HepG2 (cell line): Measurements from ENCODE around the gene C20orf204. TPM values are rescaled to one million over a fixed set of nuclear protein-coding genes. Genes with fewer than 3 reads are reported as not detected.

ENCODE experiments used
- ESRRA ChIP-seq: sonication (generic); formaldehyde crosslinking; IDR thresholded peaks from 2 replicates; pipeline ENCODE4 v1.5.1; 2020; ENCODE audit warnings: mild to moderate bottlenecking, low read depth, missing genetic modification reagents
- FOXP1 ChIP-seq, 2 experiments: fragments of 450-650 bp in 1 of 2; IDR thresholded peaks; 2 replicates each; pipeline ENCODE4 v1.6.1; 2017 to 2018; ENCODE audit warnings: antibody characterized with exemption in 1 of 2
- HDAC6 ChIP-seq: fragments of 200-600 bp; sonication (generic); IDR thresholded peaks from 2 replicates; pipeline ENCODE4 v1.7.0; 2017; ENCODE audit warnings: mild to moderate bottlenecking, antibody characterized with exemption, low read length, low read depth
- HES4 ChIP-seq: sonication (generic); formaldehyde crosslinking; IDR thresholded peaks from 2 replicates; pipeline ENCODE4 v1.9.0; 2021; ENCODE audit warnings: mild to moderate bottlenecking, missing genetic modification reagents, borderline replicate concordance
- NFIB ChIP-seq: sonication (generic); formaldehyde crosslinking; IDR thresholded peaks from 2 replicates; pipeline ENCODE4 v1.9.0; 2021; ENCODE audit warnings: missing genetic modification reagents, mild to moderate bottlenecking, borderline replicate concordance
- NONO ChIP-seq, 2 experiments: fragments of 450-650 bp in 1 of 2; sonication (generic) in 1 of 2; formaldehyde crosslinking in 1 of 2; IDR thresholded peaks in 1 of 2; conservative IDR thresholded peaks in 1 of 2; 2 replicates each; pipeline versions ENCODE4 v1.6.1 to v1.8.0; 2017 to 2022; ENCODE audit warnings: mild to moderate bottlenecking in 1 of 2, missing genetic modification reagents in 1 of 2, moderate library complexity in 1 of 2
- SMYD3 ChIP-seq: sonication (generic); formaldehyde crosslinking; IDR thresholded peaks from 2 replicates; pipeline ENCODE4 v1.8.1; 2023; ENCODE audit warnings: mild to moderate bottlenecking, missing genetic modification reagents
- SP2 ChIP-seq: sonication (generic); formaldehyde crosslinking; IDR thresholded peaks from 2 replicates; pipeline ENCODE4 v1.5.1; 2020; ENCODE audit warnings: mild to moderate bottlenecking, missing genetic modification reagents
- TEAD2 ChIP-seq: sonication (generic); formaldehyde crosslinking; IDR thresholded peaks from 2 replicates; pipeline ENCODE4 v1.9.0; 2021; ENCODE audit warnings: missing genetic modification reagents
- TMF1 ChIP-seq: sonication (generic); formaldehyde crosslinking; IDR thresholded peaks from 2 replicates; pipeline ENCODE4 v1.8.1; 2022; ENCODE audit warnings: low read depth, missing genetic modification reagents
- ZNF207 ChIP-seq: fragments of 450-650 bp; IDR thresholded peaks from 2 replicates; pipeline ENCODE4 v1.6.1; 2016; ENCODE audit warnings: antibody characterized with exemption, borderline replicate concordance
- ZNF280B ChIP-seq: sonication (generic); formaldehyde crosslinking; IDR thresholded peaks from 2 replicates; pipeline ENCODE4 v1.5.0; 2020; ENCODE audit warnings: missing genetic modification reagents, mild to moderate bottlenecking, borderline replicate concordance
- ZNF382 ChIP-seq: sonication (generic); formaldehyde crosslinking; IDR thresholded peaks from 2 replicates; pipeline ENCODE4 v1.5.0; 2020; ENCODE audit warnings: missing genetic modification reagents, mild to moderate bottlenecking, borderline replicate concordance
- ZNF598 ChIP-seq: sonication (generic); formaldehyde crosslinking; IDR thresholded peaks from 2 replicates; pipeline ENCODE4 v1.5.1; 2020; ENCODE audit warnings: mild to moderate bottlenecking, missing genetic modification reagents, borderline replicate concordance
- ZNF687 ChIP-seq: sonication (generic); formaldehyde crosslinking; IDR thresholded peaks from 2 replicates; pipeline ENCODE4 v1.5.1; 2020; ENCODE audit warnings: mild to moderate bottlenecking, missing genetic modification reagents, moderate library complexity
- ZNF710 ChIP-seq: sonication (generic); formaldehyde crosslinking; IDR thresholded peaks from 2 replicates; pipeline ENCODE4 v1.5.0; 2020; ENCODE audit warnings: mild to moderate bottlenecking, missing genetic modification reagents, borderline replicate concordance
- ZNF883 ChIP-seq: sonication (generic); formaldehyde crosslinking; IDR thresholded peaks from 2 replicates; pipeline ENCODE4 v1.5.1; 2020; ENCODE audit warnings: mild to moderate bottlenecking, missing genetic modification reagents; ENCODE audit errors: not compliant biosample characterization
- polyA plus RNA-seq, 8 experiments: library from polyadenylated mRNA; depleted of rRNA in 3 of 8; stranded (reverse) in 7 of 8; unstranded in 1 of 8; fragments of >200 nt; fragmentation: Illumina TruSeq in 4 of 8; extraction: Trizol in 4 of 8; gene quantifications; 2 replicates each; pipeline versions ENCODE4 v1.2.1 to v1.2.3, GENCODE V29; 2011 to 2016; ENCODE audit warnings: low read depth in 4 of 8, missing spikeins in 1 of 8, mixed read lengths in 1 of 8; ENCODE audit not compliant: insufficient read depth in 1 of 8
- total RNA-seq, 5 experiments: library from RNA; depleted of rRNA; stranded (reverse); fragments of >200 nt; fragmentation: Illumina TruSeq; extraction: Trizol; gene quantifications; 2 replicates each; pipeline ENCODE4 v1.2.3, GENCODE V29; 2016; ENCODE audit warnings: low read depth in 1 of 5
- TF ChIP-seq, protein P1 (sequence below): sonication (generic); formaldehyde crosslinking; conservative IDR thresholded peaks from 2 replicates; pipeline ENCODE4 v1.8.1; 2023; ENCODE audit warnings: missing genetic modification reagents

Gene C20orf204
- total and polyA plus RNA-seq, 2 of the 13 experiments (the other 11 are each of a cell fraction or from before 2014, with no cell fraction given) = 22.1 to 80.0 TPM

- peak; percentile 81; the same call in 1 of the 2 replicates for TF ChIP-seq ZNF280B (CRISPR knock-in tag)
- TF ChIP-seq ESRRA (CRISPR knock-in tag) = no peak; the same call in 1 of the 2 replicates
- TF ChIP-seq NFIB (CRISPR knock-in tag) = no peak
- no peak for TF ChIP-seq FOXP1 (IDR thresholded peaks at IDR 0.05)
- no peak for TF ChIP-seq FOXP1 (CRISPR knock-in tag; IDR thresholded peaks at IDR 0.05)
- no peak for TF ChIP-seq TEAD2 (CRISPR knock-in tag)
- no peak; the same call in none of the 2 replicates for TF ChIP-seq ZNF687 (CRISPR knock-in tag)
- no peak for TF ChIP-seq SP2 (CRISPR knock-in tag)
- TF ChIP-seq ZNF382 (CRISPR knock-in tag) = no peak
- no peak for TF ChIP-seq NONO (IDR thresholded peaks at IDR 0.05)
- no peak for TF ChIP-seq NONO (CRISPR knock-in tag; conservative IDR thresholded peaks at IDR 0.05)
- peak; percentile 54; the same call in 1 of the 2 replicates for TF ChIP-seq ZNF598 (CRISPR knock-in tag)
- TF ChIP-seq ZNF207 = no peak
- no peak for TF ChIP-seq ZNF710
- TF ChIP-seq, protein P1, sequence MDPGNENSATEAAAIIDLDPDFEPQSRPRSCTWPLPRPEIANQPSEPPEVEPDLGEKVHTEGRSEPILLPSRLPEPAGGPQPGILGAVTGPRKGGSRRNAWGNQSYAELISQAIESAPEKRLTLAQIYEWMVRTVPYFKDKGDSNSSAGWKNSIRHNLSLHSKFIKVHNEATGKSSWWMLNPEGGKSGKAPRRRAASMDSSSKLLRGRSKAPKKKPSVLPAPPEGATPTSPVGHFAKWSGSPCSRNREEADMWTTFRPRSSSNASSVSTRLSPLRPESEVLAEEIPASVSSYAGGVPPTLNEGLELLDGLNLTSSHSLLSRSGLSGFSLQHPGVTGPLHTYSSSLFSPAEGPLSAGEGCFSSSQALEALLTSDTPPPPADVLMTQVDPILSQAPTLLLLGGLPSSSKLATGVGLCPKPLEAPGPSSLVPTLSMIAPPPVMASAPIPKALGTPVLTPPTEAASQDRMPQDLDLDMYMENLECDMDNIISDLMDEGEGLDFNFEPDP (CRISPR knock-in tag) = peak; percentile 93; the same call in 1 of the 2 replicates
- no peak for TF ChIP-seq ZNF883
- no peak for TF ChIP-seq SMYD3 (CRISPR knock-in tag)
- TF ChIP-seq HES4 = no peak
- no peak for TF ChIP-seq TMF1 (CRISPR knock-in tag)
- no peak for TF ChIP-seq HDAC6
These were observed 12.4 kb upstream of the C20orf204 start (continued) for GRCh38 chr20:64023361-64024140.
